ENCODE measurements around the gene KRT222.
A peak's percentile ranks its signal among the peaks of the same experiment; 100 is the strongest.

KRT222 gene

GRCh38 chr17:40658396-40658795, 6.6 kb downstream of the KRT222 start:
- DNase-seq (ENCODE audit: low read depth) = no peak

GRCh38 chr17:40651939-40652338, 13.0 kb downstream of the KRT222 start:
- no peak for DNase-seq (ENCODE audit: low read depth)

- DNase-seq (ENCODE audit: low read depth) = peak; percentile 21
Measured at GRCh38 chr17:40648384-40648968, 16.5 kb downstream of the KRT222 start.

- DNase-seq (ENCODE audit: low read depth) = peak; percentile 75
Measured at GRCh38 chr17:40647624-40648383, 17.2 kb downstream of the KRT222 start, which contains the start of gene SMARCE1. TSS of gene SMARCE1 (minus strand) at chr17:40647818. CDS start at chr17:40645802, 2,016 bp downstream.

GRCh38 chr17:40646791-40647623, 18.0 kb downstream of the KRT222 start:
- DNase-seq (ENCODE audit: low read depth) = peak; percentile 44

- DNase-seq (ENCODE audit: low read depth) = peak; percentile 34
Measured at GRCh38 chr17:40645943-40646342, 19.0 kb downstream of the KRT222 start.

GRCh38 chr17:40645291-40645690, 19.7 kb downstream of the KRT222 start:
- DNase-seq (ENCODE audit: low read depth) = no peak

GRCh38 chr17:40637931-40638330, 27.0 kb downstream of the KRT222 start:
- DNase-seq (ENCODE audit: low read depth) = no peak

GRCh38 chr17:40633871-40634270, 31.1 kb downstream of the KRT222 start:
- no peak for DNase-seq (ENCODE audit: low read depth)

- no peak for DNase-seq (ENCODE audit: low read depth)
Measured at GRCh38 chr17:40632216-40632615, 32.8 kb downstream of the KRT222 start.

GRCh38 chr17:40629842-40630241, 35.1 kb downstream of the KRT222 start:
- DNase-seq (ENCODE audit: low read depth) = no peak

- no peak for DNase-seq (ENCODE audit: low read depth)
Measured at GRCh38 chr17:40625311-40625710, 39.7 kb downstream of the KRT222 start.

- no peak for DNase-seq (ENCODE audit: low read depth)
Measured at GRCh38 chr17:40623419-40624210, 41.4 kb downstream of the KRT222 start.

GRCh38 chr17:40622509-40622928, 42.5 kb downstream of the KRT222 start:
- DNase-seq (ENCODE audit: low read depth) = no peak

- DNase-seq (ENCODE audit: low read depth) = no peak
Measured at GRCh38 chr17:40621578-40621977, 43.4 kb downstream of the KRT222 start.

GRCh38 chr17:40621019-40621418, 44.0 kb downstream of the KRT222 start:
- DNase-seq (ENCODE audit: low read depth) = no peak

- DNase-seq (ENCODE audit: low read depth) = no peak
Measured at GRCh38 chr17:40618754-40619625, 46.0 kb downstream of the KRT222 start.

GRCh38 chr17:40617678-40618240, 47.2 kb downstream of the KRT222 start:
- DNase-seq (ENCODE audit: low read depth) = no peak

- DNase-seq (ENCODE audit: low read depth) = no peak
Measured at GRCh38 chr17:40616592-40616991, 48.4 kb downstream of the KRT222 start.

GRCh38 chr17:40615841-40616476, 49.0 kb downstream of the KRT222 start:
- DNase-seq (ENCODE audit: low read depth) = no peak

Measured in amniotic epithelial cell (primary cell).